Measurements from ENCODE around the gene OR10X1. TPM values are rescaled to one million over a fixed set of nuclear protein-coding genes. Genes with fewer than 3 reads are reported as not detected.

The OR10X1 gene
- total RNA-seq, 1 experiment from 2014 or later = not detected

DNA sequence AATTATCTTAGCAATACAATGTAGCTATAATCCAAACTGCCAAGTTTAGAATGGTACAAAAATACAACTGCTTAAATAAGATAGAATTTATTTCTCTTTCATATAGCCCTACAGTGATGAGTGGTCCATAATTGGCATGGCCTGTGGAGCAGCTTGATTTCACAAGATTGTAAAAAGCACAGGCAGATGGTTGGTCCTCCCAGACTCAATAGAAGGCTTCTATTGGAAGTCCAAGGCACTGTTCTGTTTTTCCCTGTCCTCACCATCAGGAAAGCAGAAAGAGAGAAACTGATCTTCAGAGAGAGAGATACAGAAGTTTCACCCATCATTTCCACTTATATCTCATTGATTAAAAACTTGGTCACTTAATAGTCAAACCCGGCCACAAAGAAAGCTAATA lies 7.5 kb downstream of the OR10X1 start:
- H3K4me1 Mint-ChIP-seq = no peaks in the 10 kb centered on the region
- H3K36me3 Mint-ChIP-seq = no peaks in the 10 kb centered on the region
- no peaks in the 10 kb centered on the region for H3K9me3 Mint-ChIP-seq
- ATAC-seq (no peak), DNase-seq (ENCODE audit: low spot score) (no peak)
- POLR2A ChIA-PET = no interaction called here
- no peak overlapping the region for H3K27ac Mint-ChIP-seq
- H3K27me3 Mint-ChIP-seq (ENCODE audit: low read depth) = no peaks in the 10 kb centered on the region
- CTCF ChIA-PET = no interaction called here
- H3K4me3 Mint-ChIP-seq = no peak overlapping the region
- TF ChIP-seq, protein P1, sequence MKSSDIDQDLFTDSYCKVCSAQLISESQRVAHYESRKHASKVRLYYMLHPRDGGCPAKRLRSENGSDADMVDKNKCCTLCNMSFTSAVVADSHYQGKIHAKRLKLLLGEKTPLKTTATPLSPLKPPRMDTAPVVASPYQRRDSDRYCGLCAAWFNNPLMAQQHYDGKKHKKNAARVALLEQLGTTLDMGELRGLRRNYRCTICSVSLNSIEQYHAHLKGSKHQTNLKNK (CRISPR knock-in tag; IDR thresholded peaks at IDR 0.05) = no peak
- TF ChIP-seq, protein P2, sequence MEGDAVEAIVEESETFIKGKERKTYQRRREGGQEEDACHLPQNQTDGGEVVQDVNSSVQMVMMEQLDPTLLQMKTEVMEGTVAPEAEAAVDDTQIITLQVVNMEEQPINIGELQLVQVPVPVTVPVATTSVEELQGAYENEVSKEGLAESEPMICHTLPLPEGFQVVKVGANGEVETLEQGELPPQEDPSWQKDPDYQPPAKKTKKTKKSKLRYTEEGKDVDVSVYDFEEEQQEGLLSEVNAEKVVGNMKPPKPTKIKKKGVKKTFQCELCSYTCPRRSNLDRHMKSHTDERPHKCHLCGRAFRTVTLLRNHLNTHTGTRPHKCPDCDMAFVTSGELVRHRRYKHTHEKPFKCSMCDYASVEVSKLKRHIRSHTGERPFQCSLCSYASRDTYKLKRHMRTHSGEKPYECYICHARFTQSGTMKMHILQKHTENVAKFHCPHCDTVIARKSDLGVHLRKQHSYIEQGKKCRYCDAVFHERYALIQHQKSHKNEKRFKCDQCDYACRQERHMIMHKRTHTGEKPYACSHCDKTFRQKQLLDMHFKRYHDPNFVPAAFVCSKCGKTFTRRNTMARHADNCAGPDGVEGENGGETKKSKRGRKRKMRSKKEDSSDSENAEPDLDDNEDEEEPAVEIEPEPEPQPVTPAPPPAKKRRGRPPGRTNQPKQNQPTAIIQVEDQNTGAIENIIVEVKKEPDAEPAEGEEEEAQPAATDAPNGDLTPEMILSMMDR (IDR thresholded peaks at IDR 0.05) = no peak
- TF ChIP-seq FOXP1 (CRISPR knock-in tag; IDR thresholded peaks at IDR 0.05; ENCODE audit: borderline replicate concordance) (no peak), GTF2I (CRISPR knock-in tag; conservative IDR thresholded peaks at IDR 0.05) (no peak), NR3C1 (CRISPR knock-in tag; conservative IDR thresholded peaks at IDR 0.05; ENCODE audit: low read depth) (no peak), JUN (CRISPR knock-in tag; IDR thresholded peaks at IDR 0.05) (no peak), ZNF219 (CRISPR knock-in tag; IDR thresholded peaks at IDR 0.05; ENCODE audit: borderline replicate concordance) (no peak), ZNF138 (CRISPR knock-in tag; conservative IDR thresholded peaks at IDR 0.05) (no peak), PRRX2 (CRISPR knock-in tag; IDR thresholded peaks at IDR 0.05) (no peak)
- TF ChIP-seq, protein P3, sequence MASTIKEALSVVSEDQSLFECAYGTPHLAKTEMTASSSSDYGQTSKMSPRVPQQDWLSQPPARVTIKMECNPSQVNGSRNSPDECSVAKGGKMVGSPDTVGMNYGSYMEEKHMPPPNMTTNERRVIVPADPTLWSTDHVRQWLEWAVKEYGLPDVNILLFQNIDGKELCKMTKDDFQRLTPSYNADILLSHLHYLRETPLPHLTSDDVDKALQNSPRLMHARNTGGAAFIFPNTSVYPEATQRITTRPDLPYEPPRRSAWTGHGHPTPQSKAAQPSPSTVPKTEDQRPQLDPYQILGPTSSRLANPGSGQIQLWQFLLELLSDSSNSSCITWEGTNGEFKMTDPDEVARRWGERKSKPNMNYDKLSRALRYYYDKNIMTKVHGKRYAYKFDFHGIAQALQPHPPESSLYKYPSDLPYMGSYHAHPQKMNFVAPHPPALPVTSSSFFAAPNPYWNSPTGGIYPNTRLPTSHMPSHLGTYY (CRISPR knock-in tag; IDR thresholded peaks at IDR 0.05) = no peak
- TF ChIP-seq, protein P4, sequence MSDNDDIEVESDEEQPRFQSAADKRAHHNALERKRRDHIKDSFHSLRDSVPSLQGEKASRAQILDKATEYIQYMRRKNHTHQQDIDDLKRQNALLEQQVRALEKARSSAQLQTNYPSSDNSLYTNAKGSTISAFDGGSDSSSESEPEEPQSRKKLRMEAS (CRISPR knock-in tag; IDR thresholded peaks at IDR 0.05) = no peak
- TF ChIP-seq, protein P5, sequence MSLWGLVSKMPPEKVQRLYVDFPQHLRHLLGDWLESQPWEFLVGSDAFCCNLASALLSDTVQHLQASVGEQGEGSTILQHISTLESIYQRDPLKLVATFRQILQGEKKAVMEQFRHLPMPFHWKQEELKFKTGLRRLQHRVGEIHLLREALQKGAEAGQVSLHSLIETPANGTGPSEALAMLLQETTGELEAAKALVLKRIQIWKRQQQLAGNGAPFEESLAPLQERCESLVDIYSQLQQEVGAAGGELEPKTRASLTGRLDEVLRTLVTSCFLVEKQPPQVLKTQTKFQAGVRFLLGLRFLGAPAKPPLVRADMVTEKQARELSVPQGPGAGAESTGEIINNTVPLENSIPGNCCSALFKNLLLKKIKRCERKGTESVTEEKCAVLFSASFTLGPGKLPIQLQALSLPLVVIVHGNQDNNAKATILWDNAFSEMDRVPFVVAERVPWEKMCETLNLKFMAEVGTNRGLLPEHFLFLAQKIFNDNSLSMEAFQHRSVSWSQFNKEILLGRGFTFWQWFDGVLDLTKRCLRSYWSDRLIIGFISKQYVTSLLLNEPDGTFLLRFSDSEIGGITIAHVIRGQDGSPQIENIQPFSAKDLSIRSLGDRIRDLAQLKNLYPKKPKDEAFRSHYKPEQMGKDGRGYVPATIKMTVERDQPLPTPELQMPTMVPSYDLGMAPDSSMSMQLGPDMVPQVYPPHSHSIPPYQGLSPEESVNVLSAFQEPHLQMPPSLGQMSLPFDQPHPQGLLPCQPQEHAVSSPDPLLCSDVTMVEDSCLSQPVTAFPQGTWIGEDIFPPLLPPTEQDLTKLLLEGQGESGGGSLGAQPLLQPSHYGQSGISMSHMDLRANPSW (CRISPR knock-in tag; conservative IDR thresholded peaks at IDR 0.05; ENCODE audit: low read depth) = no peak
- TF ChIP-seq, protein P6, sequence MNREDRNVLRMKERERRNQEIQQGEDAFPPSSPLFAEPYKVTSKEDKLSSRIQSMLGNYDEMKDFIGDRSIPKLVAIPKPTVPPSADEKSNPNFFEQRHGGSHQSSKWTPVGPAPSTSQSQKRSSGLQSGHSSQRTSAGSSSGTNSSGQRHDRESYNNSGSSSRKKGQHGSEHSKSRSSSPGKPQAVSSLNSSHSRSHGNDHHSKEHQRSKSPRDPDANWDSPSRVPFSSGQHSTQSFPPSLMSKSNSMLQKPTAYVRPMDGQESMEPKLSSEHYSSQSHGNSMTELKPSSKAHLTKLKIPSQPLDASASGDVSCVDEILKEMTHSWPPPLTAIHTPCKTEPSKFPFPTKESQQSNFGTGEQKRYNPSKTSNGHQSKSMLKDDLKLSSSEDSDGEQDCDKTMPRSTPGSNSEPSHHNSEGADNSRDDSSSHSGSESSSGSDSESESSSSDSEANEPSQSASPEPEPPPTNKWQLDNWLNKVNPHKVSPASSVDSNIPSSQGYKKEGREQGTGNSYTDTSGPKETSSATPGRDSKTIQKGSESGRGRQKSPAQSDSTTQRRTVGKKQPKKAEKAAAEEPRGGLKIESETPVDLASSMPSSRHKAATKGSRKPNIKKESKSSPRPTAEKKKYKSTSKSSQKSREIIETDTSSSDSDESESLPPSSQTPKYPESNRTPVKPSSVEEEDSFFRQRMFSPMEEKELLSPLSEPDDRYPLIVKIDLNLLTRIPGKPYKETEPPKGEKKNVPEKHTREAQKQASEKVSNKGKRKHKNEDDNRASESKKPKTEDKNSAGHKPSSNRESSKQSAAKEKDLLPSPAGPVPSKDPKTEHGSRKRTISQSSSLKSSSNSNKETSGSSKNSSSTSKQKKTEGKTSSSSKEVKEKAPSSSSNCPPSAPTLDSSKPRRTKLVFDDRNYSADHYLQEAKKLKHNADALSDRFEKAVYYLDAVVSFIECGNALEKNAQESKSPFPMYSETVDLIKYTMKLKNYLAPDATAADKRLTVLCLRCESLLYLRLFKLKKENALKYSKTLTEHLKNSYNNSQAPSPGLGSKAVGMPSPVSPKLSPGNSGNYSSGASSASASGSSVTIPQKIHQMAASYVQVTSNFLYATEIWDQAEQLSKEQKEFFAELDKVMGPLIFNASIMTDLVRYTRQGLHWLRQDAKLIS (CRISPR knock-in tag; IDR thresholded peaks at IDR 0.05; ENCODE audit: borderline replicate concordance) = no peak
- TF ChIP-seq, protein P7, sequence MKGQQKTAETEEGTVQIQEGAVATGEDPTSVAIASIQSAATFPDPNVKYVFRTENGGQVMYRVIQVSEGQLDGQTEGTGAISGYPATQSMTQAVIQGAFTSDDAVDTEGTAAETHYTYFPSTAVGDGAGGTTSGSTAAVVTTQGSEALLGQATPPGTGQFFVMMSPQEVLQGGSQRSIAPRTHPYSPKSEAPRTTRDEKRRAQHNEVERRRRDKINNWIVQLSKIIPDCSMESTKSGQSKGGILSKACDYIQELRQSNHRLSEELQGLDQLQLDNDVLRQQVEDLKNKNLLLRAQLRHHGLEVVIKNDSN (CRISPR knock-in tag; IDR thresholded peaks at IDR 0.05) = no peak

DNA sequence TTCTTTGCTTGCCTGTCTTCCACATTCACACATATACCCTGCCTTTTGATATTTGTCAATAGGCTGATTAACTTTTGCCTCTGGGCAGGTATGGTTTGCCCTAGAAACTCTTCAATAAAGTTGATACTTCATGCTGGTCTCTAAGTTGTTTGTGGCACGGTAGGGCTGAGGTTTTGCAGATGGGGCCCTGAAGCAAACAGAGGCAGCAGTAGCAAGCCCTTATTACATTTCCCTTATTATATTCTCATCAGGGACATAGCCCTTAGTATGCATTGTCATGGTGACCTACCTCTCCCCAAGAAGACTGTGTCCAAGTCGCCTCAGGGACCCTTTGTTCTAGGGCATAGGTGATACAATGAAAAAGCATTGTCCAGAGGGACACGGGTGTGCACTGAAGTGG lies 9.2 kb downstream of the OR10X1 start, which contains the start of gene OR6P1:
Gene OR6P1, minus strand, starts transcription at position 101 of the 400 bp plus-strand sequence. CDS start 6,976 bp downstream, outside the sequence.
- Mint-ChIP-seq H3K9me3 (no peaks in the 10 kb centered on the region), H3K36me3 (no peaks in the 10 kb centered on the region), H3K27me3 (ENCODE audit: low read depth) (no peaks in the 10 kb centered on the region), H3K27ac (no peak within 1 kb of the TSS), H3K4me1 (no peaks in the 10 kb centered on the region), H3K4me3 (no peak within 1 kb of the TSS)
- ChIA-PET CTCF (no interaction called here), POLR2A (no interaction called here)
- TF ChIP-seq NFE2L1 (CRISPR knock-in tag; IDR thresholded peaks at IDR 0.05) = no peak
- TF ChIP-seq GRHL2 (CRISPR knock-in tag; IDR thresholded peaks at IDR 0.05; ENCODE audit: insufficient replicate concordance, severe bottlenecking) = no peak
- no peak for TF ChIP-seq GABPB1 (CRISPR knock-in tag; IDR thresholded peaks at IDR 0.05)
- DNase-seq (ENCODE audit: low spot score) (no peak), ATAC-seq (no peak)

Measured in WTC11 (cell line).